ENCODE measurements around the gene LILRA6.
"Not testable (repeated sequence)": the region's sequence is repeated elsewhere in the genome, so short reads cannot be mapped to it uniquely, and the experiment has no call there.

LILRA6 gene

GRCh38 chr19:54206030-54206830 is 36.4 kb downstream of the LILRA6 start:
- no peak for DNase-seq

GRCh38 chr19:54204767-54205468 is 37.7 kb downstream of the LILRA6 start:
- no peak for DNase-seq

GRCh38 chr19:54203151-54203611 is 39.4 kb downstream of the LILRA6 start:
- DNase-seq, result no peak

- no peak for DNase-seq
These were observed 40.6 kb downstream of the LILRA6 start for GRCh38 chr19:54201980-54202379.

- no peak for DNase-seq
These were observed 41.4 kb downstream of the LILRA6 start for GRCh38 chr19:54201172-54201701.

- DNase-seq, result no peak
These were observed 43.2 kb downstream of the LILRA6 start for GRCh38 chr19:54199401-54199800.

GRCh38 chr19:54197121-54197520 is 45.5 kb downstream of the LILRA6 start:
- no peak for DNase-seq

- DNase-seq, result no peak
These were observed 46.1 kb downstream of the LILRA6 start for GRCh38 chr19:54196536-54196935.

- not testable (repeated sequence) for DNase-seq
These were observed 48.1 kb downstream of the LILRA6 start for GRCh38 chr19:54194463-54194862.

GRCh38 chr19:54193011-54193410 is 49.6 kb downstream of the LILRA6 start:
- no peak for DNase-seq

- no peak for DNase-seq
These were observed 50.7 kb downstream of the LILRA6 start for GRCh38 chr19:54191811-54192453.

GRCh38 chr19:54191011-54191810 is 51.4 kb downstream of the LILRA6 start, which contains the start of gene TSEN34:
Gene TSEN34 (plus strand): TSS chr19:54191308. CDS start chr19:54191365, 57 bp downstream.
- peak; percentile 83 for DNase-seq

- peak; percentile 100 for DNase-seq
These were observed 52.0 kb downstream of the LILRA6 start for GRCh38 chr19:54190503-54191010.

- peak; percentile 100 for DNase-seq
These were observed 52.7 kb downstream of the LILRA6 start for GRCh38 chr19:54189735-54190502.

- DNase-seq, result no peak
These were observed 53.4 kb downstream of the LILRA6 start, which contains the start of gene MBOAT7 for GRCh38 chr19:54189145-54189734. Gene MBOAT7 (minus strand): TSS chr19:54189580. CDS start chr19:54188508, 1,072 bp downstream.

GRCh38 chr19:54188215-54188871 is 54.2 kb downstream of the LILRA6 start:
- DNase-seq, result peak; percentile 49

GRCh38 chr19:54186934-54187381 is 55.6 kb downstream of the LILRA6 start:
- DNase-seq, result no peak
